Measurements from ENCODE around the gene PCNX4.

The PCNX4 gene

GRCh38 chr14:60125918-60126317, 34.2 kb downstream of the PCNX4 start:
- no peak for DNase-seq
- Histone ChIP-seq H3K18ac (ENCODE audit: low read length) (no peak overlapping the region), H3K4me2 (ENCODE audit: low read length) (no peak overlapping the region), H3K23ac (ENCODE audit: low read length) (no peak overlapping the region), H3K79me1 (ENCODE audit: low read length) (no peaks in the 10 kb centered on the region), H4K5ac (ENCODE audit: low read length) (no peak overlapping the region), H4K8ac (ENCODE audit: low read depth, low read length) (no peak overlapping the region), H3K56ac (ENCODE audit: low read length) (no peak overlapping the region), H3K9ac (ENCODE audit: low read length) (no peak overlapping the region), H3K27ac (ENCODE audit: low read depth, low read length) (no peak overlapping the region), H3K79me2 (ENCODE audit: control insufficient read depth, insufficient read depth, low read length) (no peaks in the 10 kb centered on the region), H2BK15ac (replicated peaks; ENCODE audit: low read depth) (no peak overlapping the region), H3K36me3 (ENCODE audit: control insufficient read depth, insufficient read depth, low read length) (peaks cover 6% of the 10 kb centered on the region), H3K4me3 (ENCODE audit: low read length) (no peak overlapping the region), H2BK120ac (ENCODE audit: low read depth, low read length) (no peak overlapping the region), H3K4me1 (ENCODE audit: control insufficient read depth, low read depth, low read length) (no peaks in the 10 kb centered on the region), H3K27me3 (ENCODE audit: insufficient read depth, low read length, poor library complexity) (no peaks in the 10 kb centered on the region), H2BK5ac (ENCODE audit: low read length) (no peak overlapping the region), H2AK5ac (ENCODE audit: low read length) (no peak overlapping the region), H3K4ac (ENCODE audit: low read depth, low read length) (no peak overlapping the region)

- H3K36me3 ChIP-seq (ENCODE audit: control insufficient read depth, insufficient read depth, low read length) = no peaks in the 10 kb centered on the region
- no peak overlapping the region for H3K4me2 ChIP-seq (ENCODE audit: low read length)
- WGBS (ENCODE audit: extremely low coverage, insufficient coverage, low lambda C conversion rate) = no CpG with 5 or more reads among the region's 2 CpGs
Observed at GRCh38 chr14:60133487-60133886, 41.8 kb downstream of the PCNX4 start.

GRCh38 chr14:60134702-60135101, 43.0 kb downstream of the PCNX4 start:
- Histone ChIP-seq H2BK5ac (ENCODE audit: low read length) (no peak overlapping the region), H3K4ac (ENCODE audit: low read depth, low read length) (no peak overlapping the region), H3K36me3 (ENCODE audit: control insufficient read depth, insufficient read depth, low read length) (no peaks in the 10 kb centered on the region), H3K27ac (ENCODE audit: low read depth, low read length) (no peak overlapping the region), H3K79me2 (ENCODE audit: control insufficient read depth, insufficient read depth, low read length) (no peaks in the 10 kb centered on the region), H3K4me2 (ENCODE audit: low read length) (no peak overlapping the region), H4K8ac (ENCODE audit: low read depth, low read length) (no peak overlapping the region), H3K9ac (ENCODE audit: low read length) (no peak overlapping the region), H2BK120ac (ENCODE audit: low read depth, low read length) (no peak overlapping the region), H2BK15ac (replicated peaks; ENCODE audit: low read depth) (no peak overlapping the region), H3K23ac (ENCODE audit: low read length) (no peak overlapping the region), H3K27me3 (ENCODE audit: insufficient read depth, low read length, poor library complexity) (no peaks in the 10 kb centered on the region), H3K79me1 (ENCODE audit: low read length) (no peaks in the 10 kb centered on the region), H4K5ac (ENCODE audit: low read length) (no peak overlapping the region), H2AK5ac (ENCODE audit: low read length) (no peak overlapping the region), H3K4me1 (ENCODE audit: control insufficient read depth, low read depth, low read length) (no peaks in the 10 kb centered on the region), H3K18ac (ENCODE audit: low read length) (no peak overlapping the region), H3K4me3 (ENCODE audit: low read length) (no peak overlapping the region), H3K56ac (ENCODE audit: low read length) (no peak overlapping the region)
- WGBS (ENCODE audit: extremely low coverage, insufficient coverage, low lambda C conversion rate) = no CpG with 5 or more reads among the region's 3 CpGs
- DNase-seq = no peak

More at GRCh38 chr14:60133487-60133886, 41.8 kb downstream of the PCNX4 start:
- Histone ChIP-seq H3K79me1 (ENCODE audit: low read length) (no peaks in the 10 kb centered on the region), H3K4me3 (ENCODE audit: low read length) (no peak overlapping the region), H3K27me3 (ENCODE audit: insufficient read depth, low read length, poor library complexity) (no peaks in the 10 kb centered on the region), H3K18ac (ENCODE audit: low read length) (no peak overlapping the region), H3K9ac (ENCODE audit: low read length) (no peak overlapping the region), H4K5ac (ENCODE audit: low read length) (no peak overlapping the region), H2BK15ac (replicated peaks; ENCODE audit: low read depth) (no peak overlapping the region), H3K56ac (ENCODE audit: low read length) (no peak overlapping the region), H2AK5ac (ENCODE audit: low read length) (no peak overlapping the region), H3K27ac (ENCODE audit: low read depth, low read length) (no peak overlapping the region), H2BK5ac (ENCODE audit: low read length) (no peak overlapping the region), H3K4ac (ENCODE audit: low read depth, low read length) (no peak overlapping the region), H2BK120ac (ENCODE audit: low read depth, low read length) (no peak overlapping the region), H3K23ac (ENCODE audit: low read length) (no peak overlapping the region), H3K4me1 (ENCODE audit: control insufficient read depth, low read depth, low read length) (no peaks in the 10 kb centered on the region), H4K8ac (ENCODE audit: low read depth, low read length) (no peak overlapping the region), H3K79me2 (ENCODE audit: control insufficient read depth, insufficient read depth, low read length) (no peaks in the 10 kb centered on the region)
- DNase-seq = no peak

- H3K4ac ChIP-seq (ENCODE audit: low read depth, low read length) = no peak overlapping the region
- no CpG with 5 or more reads among the region's 3 CpGs for WGBS (ENCODE audit: extremely low coverage, insufficient coverage, low lambda C conversion rate)
- H3K79me1 ChIP-seq (ENCODE audit: low read length) = no peaks in the 10 kb centered on the region
- DNase-seq = no peak
- H2BK15ac ChIP-seq (replicated peaks; ENCODE audit: low read depth) = no peak overlapping the region
- no peaks in the 10 kb centered on the region for H3K36me3 ChIP-seq (ENCODE audit: control insufficient read depth, insufficient read depth, low read length)
- no peaks in the 10 kb centered on the region for H3K27me3 ChIP-seq (ENCODE audit: insufficient read depth, low read length, poor library complexity)
- no peak overlapping the region for H2AK5ac ChIP-seq (ENCODE audit: low read length)
- H3K18ac ChIP-seq (ENCODE audit: low read length) = no peak overlapping the region
- H4K5ac ChIP-seq (ENCODE audit: low read length) = no peak overlapping the region
- H3K56ac ChIP-seq (ENCODE audit: low read length) = no peak overlapping the region
- H2BK5ac ChIP-seq (ENCODE audit: low read length) = no peak overlapping the region
- H3K23ac ChIP-seq (ENCODE audit: low read length) = no peak overlapping the region
- H2BK120ac ChIP-seq (ENCODE audit: low read depth, low read length) = no peak overlapping the region
- no peak overlapping the region for H4K8ac ChIP-seq (ENCODE audit: low read depth, low read length)
- H3K27ac ChIP-seq (ENCODE audit: low read depth, low read length) = no peak overlapping the region
- no peak overlapping the region for H3K4me2 ChIP-seq (ENCODE audit: low read length)
- no peak overlapping the region for H3K9ac ChIP-seq (ENCODE audit: low read length)
- H3K4me1 ChIP-seq (ENCODE audit: control insufficient read depth, low read depth, low read length) = no peaks in the 10 kb centered on the region
- no peaks in the 10 kb centered on the region for H3K79me2 ChIP-seq (ENCODE audit: control insufficient read depth, insufficient read depth, low read length)
- H3K4me3 ChIP-seq (ENCODE audit: low read length) = no peak overlapping the region
Observed at GRCh38 chr14:60151715-60152114, 60.0 kb downstream of the PCNX4 start.

GRCh38 chr14:60153991-60154390, 62.3 kb downstream of the PCNX4 start:
- Histone ChIP-seq H3K56ac (ENCODE audit: low read length) (no peak overlapping the region), H3K27me3 (ENCODE audit: insufficient read depth, low read length, poor library complexity) (no peaks in the 10 kb centered on the region), H3K23ac (ENCODE audit: low read length) (no peak overlapping the region), H3K79me2 (ENCODE audit: control insufficient read depth, insufficient read depth, low read length) (no peaks in the 10 kb centered on the region), H3K79me1 (ENCODE audit: low read length) (peaks cover 1% of the 10 kb centered on the region), H2AK5ac (ENCODE audit: low read length) (no peak overlapping the region), H2BK15ac (replicated peaks; ENCODE audit: low read depth) (no peak overlapping the region), H3K4me3 (ENCODE audit: low read length) (no peak overlapping the region), H3K18ac (ENCODE audit: low read length) (no peak overlapping the region), H2BK5ac (ENCODE audit: low read length) (no peak overlapping the region), H3K27ac (ENCODE audit: low read depth, low read length) (no peak overlapping the region), H3K36me3 (ENCODE audit: control insufficient read depth, insufficient read depth, low read length) (no peaks in the 10 kb centered on the region), H3K4me2 (ENCODE audit: low read length) (no peak overlapping the region), H2BK120ac (ENCODE audit: low read depth, low read length) (no peak overlapping the region), H3K4me1 (ENCODE audit: control insufficient read depth, low read depth, low read length) (no peaks in the 10 kb centered on the region), H3K9ac (ENCODE audit: low read length) (no peak overlapping the region), H3K4ac (ENCODE audit: low read depth, low read length) (no peak overlapping the region), H4K8ac (ENCODE audit: low read depth, low read length) (no peak overlapping the region), H4K5ac (ENCODE audit: low read length) (no peak overlapping the region)
- DNase-seq = no peak
- WGBS (ENCODE audit: extremely low coverage, insufficient coverage, low lambda C conversion rate) = no CpG with 5 or more reads among the region's 3 CpGs

- no peak for DNase-seq
- Histone ChIP-seq H3K9ac (ENCODE audit: low read length) (no peak overlapping the region), H3K23ac (ENCODE audit: low read length) (no peak overlapping the region), H2AK5ac (ENCODE audit: low read length) (no peak overlapping the region), H3K4me2 (ENCODE audit: low read length) (no peak overlapping the region), H3K27ac (ENCODE audit: low read depth, low read length) (no peak overlapping the region), H4K8ac (ENCODE audit: low read depth, low read length) (no peak overlapping the region), H2BK15ac (replicated peaks; ENCODE audit: low read depth) (no peak overlapping the region), H3K36me3 (ENCODE audit: control insufficient read depth, insufficient read depth, low read length) (no peaks in the 10 kb centered on the region), H4K5ac (ENCODE audit: low read length) (no peak overlapping the region), H3K56ac (ENCODE audit: low read length) (no peak overlapping the region), H3K79me2 (ENCODE audit: control insufficient read depth, insufficient read depth, low read length) (no peaks in the 10 kb centered on the region), H2BK120ac (ENCODE audit: low read depth, low read length) (no peak overlapping the region), H3K4me3 (ENCODE audit: low read length) (no peak overlapping the region), H3K79me1 (ENCODE audit: low read length) (peaks cover 1% of the 10 kb centered on the region), H3K18ac (ENCODE audit: low read length) (no peak overlapping the region), H2BK5ac (ENCODE audit: low read length) (no peak overlapping the region), H3K27me3 (ENCODE audit: insufficient read depth, low read length, poor library complexity) (no peaks in the 10 kb centered on the region), H3K4ac (ENCODE audit: low read depth, low read length) (no peak overlapping the region), H3K4me1 (ENCODE audit: control insufficient read depth, low read depth, low read length) (no peaks in the 10 kb centered on the region)
- no CpG with 5 or more reads among the region's 2 CpGs for WGBS (ENCODE audit: extremely low coverage, insufficient coverage, low lambda C conversion rate)
Observed at GRCh38 chr14:60154671-60155070, 62.9 kb downstream of the PCNX4 start.

All from mesendoderm (in vitro differentiated cells).